Caco-2 (cell line): ENCODE measurements around the gene SMARCAD1. TPM values are rescaled to one million over a fixed set of nuclear protein-coding genes. Genes with fewer than 3 reads are reported as not detected.

Experiments
- BruUV-seq: library from RNA; stranded (reverse); fragments of 400-500 nt; replicated peaks from 2 replicates; lab custom pipeline; 2021; lab: Mats Ljungman, UMichigan
- CTCF ChIA-PET: fragments of 300-600 bp; sonication (Branson Sonifier 250); formaldehyde crosslinking; loops from one replicate; lab custom pipeline; 2022; ENCODE audit warnings: antibody characterized with exemption; lab: Charles Lee
- POLR2A ChIA-PET: fragments of 300-600 bp; sonication (Branson Sonifier 250); formaldehyde crosslinking; loops from one replicate; lab custom pipeline; 2022; ENCODE audit warnings: antibody characterized with exemption; lab: Charles Lee
- DNase-seq, 2 experiments: peaks; one replicate each; pipeline versions ENCODE4 v3.0.0 to v3.0.0-alpha.2; 2020 to 2022
- H3K27me3 ChIP-seq: replicated peaks from 2 replicates; pipeline ENCODE4 v1.6.0; 2011; ENCODE audit warnings: low read length; ENCODE audit not compliant: control insufficient read depth, insufficient read depth
- H3K36me3 ChIP-seq: 2 replicates; pipeline ENCODE4 v1.5.1; 2011; ENCODE audit warnings: low read length; ENCODE audit not compliant: control insufficient read depth, insufficient read depth
- H3K4me1 ChIP-seq: fragments of 250-450 bp; sonication (Bioruptor Pico); 2 replicates; pipeline ENCODE4 v1.5.1; 2020; ENCODE audit warnings: mild to moderate bottlenecking
- H3K4me3 ChIP-seq: 2 replicates; pipeline ENCODE4 v1.5.1; 2011; ENCODE audit warnings: low read depth, mild to moderate bottlenecking, control low read depth, low read length
- H3K9me3 ChIP-seq: fragments of 250-450 bp; sonication (Bioruptor Pico); 2 replicates; pipeline ENCODE4 v1.5.1; 2020; ENCODE audit warnings: mild to moderate bottlenecking, moderate library complexity
- H3K27ac Mint-ChIP-seq: one replicate; pipeline ENCODE4 v1.8.0; 2022; ENCODE audit warnings: mixed read lengths; ENCODE audit not compliant: unreplicated experiment
- H3K27me3 Mint-ChIP-seq: one replicate; pipeline ENCODE4 v1.8.0; 2022; ENCODE audit warnings: mixed read lengths; ENCODE audit not compliant: insufficient read depth, unreplicated experiment
- H3K36me3 Mint-ChIP-seq: one replicate; pipeline ENCODE4 v1.8.0; 2022; ENCODE audit warnings: mild to moderate bottlenecking, mixed read lengths; ENCODE audit not compliant: insufficient read depth, unreplicated experiment
- H3K4me1 Mint-ChIP-seq: one replicate; pipeline ENCODE4 v1.8.0; 2022; ENCODE audit warnings: low read depth, mixed read lengths; ENCODE audit not compliant: unreplicated experiment
- H3K4me3 Mint-ChIP-seq: one replicate; pipeline ENCODE4 v1.8.0; 2022; ENCODE audit warnings: mild to moderate bottlenecking, moderate library complexity, mixed read lengths; ENCODE audit not compliant: unreplicated experiment
- H3K9me3 Mint-ChIP-seq: one replicate; pipeline ENCODE4 v1.8.0; 2022; ENCODE audit warnings: mixed read lengths; ENCODE audit not compliant: unreplicated experiment
- intact Hi-C: fragments of 100-400 bp; cut with micrococcal nuclease; formaldehyde crosslinking; loops from one replicate; pipeline ENCODE4 v1.10.0; 2022; ENCODE audit not compliant: unreplicated experiment
- total RNA-seq: library from RNA; stranded (reverse); gene quantifications from 2 replicates; pipeline ENCODE4 v1.2.3, GENCODE V29; 2022
- TF ChIP-seq, protein P1 (sequence below), 2 experiments: fragments of 200-600 bp in 1 of 2; IDR thresholded peaks; 1 replicate in 1 of 2; 2 replicates in 1 of 2; pipeline versions ENCODE4 v1.5.1 to v1.8.0; 2011 to 2022; ENCODE audit warnings: antibody characterized with exemption in 1 of 2, control low read depth in 1 of 2, inconsistent platforms in 1 of 2, low read depth in 1 of 2, low read length in 1 of 2, mild to moderate bottlenecking in 1 of 2, moderate library complexity in 1 of 2; ENCODE audit not compliant: insufficient read depth in 1 of 2, severe bottlenecking in 1 of 2, unreplicated experiment in 1 of 2

Gene SMARCAD1
- total RNA-seq, 1 experiment from 2014 or later: 31.8 TPM

DNA sequence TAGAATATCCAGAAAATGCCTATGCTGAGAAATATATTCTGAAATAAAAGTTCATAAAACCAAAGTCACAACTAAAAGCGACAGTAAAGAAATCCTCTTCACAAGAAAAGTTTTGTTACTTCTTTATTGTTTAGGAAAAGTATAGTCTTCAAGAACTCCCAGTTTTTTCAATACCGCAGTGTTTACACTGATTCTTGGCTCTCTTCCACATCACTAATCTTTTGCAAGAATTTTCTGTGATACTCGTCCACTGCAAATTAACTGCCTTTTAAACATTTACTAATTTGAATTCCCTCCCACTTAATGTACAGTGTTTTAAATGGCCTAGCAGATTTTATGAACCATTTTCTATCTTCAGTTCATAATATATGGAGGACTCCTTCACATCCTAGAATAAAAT is 69.9 kb downstream of the SMARCAD1 start:
- BruUV-seq: no TSS peak
- no peak overlapping the region for H3K4me3 Mint-ChIP-seq
- ChIA-PET POLR2A (no interaction called here), CTCF (no interaction called here)
- Histone ChIP-seq H3K4me1 (no peaks in the 10 kb centered on the region), H3K27me3 (no peaks in the 10 kb centered on the region), H3K9me3 (no peaks in the 10 kb centered on the region), H3K4me3 (no peak overlapping the region), H3K36me3 (no peaks in the 10 kb centered on the region; the same call in 1 of the 2 replicates)
- no peaks in the 10 kb centered on the region for H3K4me1 Mint-ChIP-seq
- no peak overlapping the region for H3K27ac Mint-ChIP-seq
- intact Hi-C loops: no loop called here
- TF ChIP-seq, protein P1, sequence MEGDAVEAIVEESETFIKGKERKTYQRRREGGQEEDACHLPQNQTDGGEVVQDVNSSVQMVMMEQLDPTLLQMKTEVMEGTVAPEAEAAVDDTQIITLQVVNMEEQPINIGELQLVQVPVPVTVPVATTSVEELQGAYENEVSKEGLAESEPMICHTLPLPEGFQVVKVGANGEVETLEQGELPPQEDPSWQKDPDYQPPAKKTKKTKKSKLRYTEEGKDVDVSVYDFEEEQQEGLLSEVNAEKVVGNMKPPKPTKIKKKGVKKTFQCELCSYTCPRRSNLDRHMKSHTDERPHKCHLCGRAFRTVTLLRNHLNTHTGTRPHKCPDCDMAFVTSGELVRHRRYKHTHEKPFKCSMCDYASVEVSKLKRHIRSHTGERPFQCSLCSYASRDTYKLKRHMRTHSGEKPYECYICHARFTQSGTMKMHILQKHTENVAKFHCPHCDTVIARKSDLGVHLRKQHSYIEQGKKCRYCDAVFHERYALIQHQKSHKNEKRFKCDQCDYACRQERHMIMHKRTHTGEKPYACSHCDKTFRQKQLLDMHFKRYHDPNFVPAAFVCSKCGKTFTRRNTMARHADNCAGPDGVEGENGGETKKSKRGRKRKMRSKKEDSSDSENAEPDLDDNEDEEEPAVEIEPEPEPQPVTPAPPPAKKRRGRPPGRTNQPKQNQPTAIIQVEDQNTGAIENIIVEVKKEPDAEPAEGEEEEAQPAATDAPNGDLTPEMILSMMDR (IDR thresholded peaks at IDR 0.05; ENCODE audit: insufficient read depth in 1 of 2, low read depth in 1 of 2, low read length in 1 of 2, severe bottlenecking in 1 of 2, unreplicated experiment in 1 of 2): no peak
- no peaks in the 10 kb centered on the region for H3K9me3 Mint-ChIP-seq
- H3K27me3 Mint-ChIP-seq: no peaks in the 10 kb centered on the region
- DNase-seq: no peak
- H3K36me3 Mint-ChIP-seq: peaks cover 35% of the 10 kb centered on the region

DNA sequence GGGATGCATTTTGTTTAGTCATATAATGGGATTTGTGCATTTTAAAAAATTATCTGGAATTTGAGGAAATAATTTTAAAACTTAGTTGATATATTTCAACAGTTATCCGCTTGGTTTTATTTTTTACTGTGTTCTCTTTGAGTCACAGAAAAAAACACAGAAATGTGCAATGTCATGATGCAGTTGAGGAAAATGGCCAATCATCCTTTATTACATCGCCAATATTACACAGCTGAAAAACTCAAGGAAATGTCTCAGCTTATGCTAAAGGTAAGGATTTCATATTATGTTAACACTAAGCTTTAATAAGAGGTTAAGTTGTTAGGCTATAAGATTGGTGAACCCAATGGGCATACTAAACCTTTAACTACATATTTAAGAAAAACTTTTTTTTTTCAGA is 71.1 kb downstream of the SMARCAD1 start:
- Mint-ChIP-seq H3K9me3 (no peaks in the 10 kb centered on the region), H3K27ac (no peak overlapping the region)
- BruUV-seq: no TSS peak

DNA sequence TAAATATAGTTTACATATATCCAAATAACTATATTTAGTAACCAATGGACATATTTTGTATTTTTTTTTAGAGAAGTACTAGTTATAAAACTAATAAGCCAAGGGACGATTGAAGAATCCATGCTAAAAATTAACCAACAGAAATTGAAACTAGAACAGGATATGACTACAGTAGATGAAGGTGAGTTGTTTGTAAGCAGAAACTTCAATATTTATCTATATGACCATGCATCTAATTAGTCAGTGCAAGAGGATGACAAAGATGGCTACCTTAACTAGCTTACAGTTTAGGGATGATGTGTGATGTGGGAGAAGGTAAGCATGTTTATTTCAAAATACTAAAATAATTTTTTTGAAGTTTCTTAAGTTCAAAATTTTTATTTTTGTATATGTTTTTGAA is 77.2 kb downstream of the SMARCAD1 start:
- intact Hi-C loops: no loop called here
- Histone ChIP-seq H3K4me3 (no peak overlapping the region), H3K9me3 (no peaks in the 10 kb centered on the region), H3K4me1 (no peaks in the 10 kb centered on the region), H3K36me3 (no peaks in the 10 kb centered on the region; the same call in 1 of the 2 replicates), H3K27me3 (no peaks in the 10 kb centered on the region)
- H3K4me3 Mint-ChIP-seq: no peak overlapping the region
- ChIA-PET CTCF (no interaction called here), POLR2A (no interaction called here)
- TF ChIP-seq, protein P1 (IDR thresholded peaks at IDR 0.05; ENCODE audit: insufficient read depth in 1 of 2, low read depth in 1 of 2, low read length in 1 of 2, severe bottlenecking in 1 of 2, unreplicated experiment in 1 of 2): no peak
- H3K27me3 Mint-ChIP-seq: no peaks in the 10 kb centered on the region
- no TSS peak for BruUV-seq
- H3K36me3 Mint-ChIP-seq: peaks cover 50% of the 10 kb centered on the region
- no peaks in the 10 kb centered on the region for H3K9me3 Mint-ChIP-seq
- H3K27ac Mint-ChIP-seq: no peak overlapping the region
- no peaks in the 10 kb centered on the region for H3K4me1 Mint-ChIP-seq
- no peak for DNase-seq

More for the DNA sequence above, 71.1 kb downstream of the SMARCAD1 start:
- H3K36me3 Mint-ChIP-seq: peaks cover 48% of the 10 kb centered on the region
- Histone ChIP-seq H3K4me3 (no peak overlapping the region), H3K4me1 (no peaks in the 10 kb centered on the region), H3K36me3 (no peaks in the 10 kb centered on the region; the same call in 1 of the 2 replicates), H3K9me3 (no peaks in the 10 kb centered on the region), H3K27me3 (no peaks in the 10 kb centered on the region)
- H3K4me3 Mint-ChIP-seq: no peak overlapping the region
- TF ChIP-seq, protein P1 (IDR thresholded peaks at IDR 0.05; ENCODE audit: insufficient read depth in 1 of 2, low read depth in 1 of 2, low read length in 1 of 2, severe bottlenecking in 1 of 2, unreplicated experiment in 1 of 2): no peak
- CTCF ChIA-PET: no interaction called here
- POLR2A ChIA-PET: no interaction called here
- intact Hi-C loops: no loop called here
- H3K27me3 Mint-ChIP-seq: no peaks in the 10 kb centered on the region
- H3K4me1 Mint-ChIP-seq: no peaks in the 10 kb centered on the region
- no peak for DNase-seq
